ENCODE results near the gene MEI1. TPM values are rescaled to one million over a fixed set of nuclear protein-coding genes. Genes with fewer than 3 reads are reported as not detected.

MEI1 gene
- total and polyA plus RNA-seq, 4 donors = 3.4 to 18.0 (median 6.7) TPM

DNA sequence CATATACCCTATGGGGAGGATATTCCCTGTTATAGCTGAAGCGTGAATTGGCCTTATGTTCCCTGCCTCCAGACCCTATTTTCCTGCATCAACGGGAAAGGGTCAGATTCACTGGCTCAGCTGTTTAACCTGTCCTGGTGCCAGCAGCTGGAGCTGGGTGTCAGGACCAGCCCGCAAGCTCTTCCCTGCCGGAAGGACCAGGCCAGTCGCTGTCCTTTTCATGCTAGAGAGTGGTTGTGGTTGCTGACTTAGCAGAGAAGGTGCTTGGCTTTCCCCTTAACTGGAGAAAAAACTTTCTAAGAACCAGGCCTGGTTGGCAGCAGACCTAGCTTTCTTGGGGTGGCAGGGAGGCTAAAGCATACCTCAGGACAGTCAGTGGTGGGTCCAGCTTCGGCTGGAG, 128.4 kb downstream of the MEI1 start:
- ATAC-seq (ENCODE audit: insufficient read depth, low FRiP score) = no peak
- Histone ChIP-seq H3K36me3 (ENCODE audit: control insufficient read depth in 4 of 4, insufficient read depth in 4 of 4, low read length in 4 of 4) (peaks cover 0 to 3% (median 2%) of the 10 kb centered on the region in 4 donors), H3K27me3 (ENCODE audit: control insufficient read depth in 3 of 3, insufficient read depth in 3 of 3, low read length in 2 of 3) (no peaks in the 10 kb centered on the region), H3K9me3 (ENCODE audit: control insufficient read depth in 4 of 4, insufficient read depth in 3 of 4, low read length in 3 of 4) (no peaks in the 10 kb centered on the region), H3K4me3 (no peak overlapping the region), H3K27ac (ENCODE audit: low read depth in 1 of 2, low read length in 1 of 2) (no peak overlapping the region), H3K9ac (ENCODE audit: insufficient read depth in 1 of 2, low read length in 2 of 2) (no peak overlapping the region), H3K4me1 (ENCODE audit: control insufficient read depth in 5 of 5, insufficient read depth in 5 of 5, low read length in 5 of 5) (peaks cover 3 to 39% (median 16%) of the 10 kb centered on the region in 5 donors)
- no peak for TF ChIP-seq CTCF (IDR thresholded peaks at IDR 0.05; ENCODE audit: control extremely low read depth, extremely low read depth)
- WGBS, 2 donors = 83 to 91% methylated on average over 6 of the region's 6 CpGs
- peak in 2 of 3 donors; percentile 34 to 43 for DNase-seq

GRCh38 chr22:41828516-41828915, 129.2 kb downstream of the MEI1 start:
- no peak overlapping the region for H3K27ac ChIP-seq (ENCODE audit: low read depth in 1 of 2, low read length in 1 of 2)
- no peak for TF ChIP-seq CTCF (IDR thresholded peaks at IDR 0.05; ENCODE audit: control extremely low read depth, extremely low read depth)
- DNase-seq = no peak
- H3K36me3 ChIP-seq (ENCODE audit: control insufficient read depth in 4 of 4, insufficient read depth in 4 of 4, low read length in 4 of 4) = peaks cover 0 to 3% (median 2%) of the 10 kb centered on the region in 4 donors
- ATAC-seq (ENCODE audit: insufficient read depth, low FRiP score) = no peak
- WGBS, 2 donors = 97 to 99% methylated on average over 4 of the region's 4 CpGs
- no peak overlapping the region for H3K9ac ChIP-seq (ENCODE audit: insufficient read depth in 1 of 2, low read length in 2 of 2)
- no peak overlapping the region for H3K4me3 ChIP-seq
- H3K9me3 ChIP-seq (ENCODE audit: control insufficient read depth in 4 of 4, insufficient read depth in 3 of 4, low read length in 3 of 4) = no peaks in the 10 kb centered on the region
- no peaks in the 10 kb centered on the region for H3K27me3 ChIP-seq (ENCODE audit: control insufficient read depth in 3 of 3, insufficient read depth in 3 of 3, low read length in 2 of 3)
- H3K4me1 ChIP-seq (ENCODE audit: control insufficient read depth in 5 of 5, insufficient read depth in 5 of 5, low read length in 5 of 5) = peaks cover 3 to 39% (median 16%) of the 10 kb centered on the region in 5 donors

DNA sequence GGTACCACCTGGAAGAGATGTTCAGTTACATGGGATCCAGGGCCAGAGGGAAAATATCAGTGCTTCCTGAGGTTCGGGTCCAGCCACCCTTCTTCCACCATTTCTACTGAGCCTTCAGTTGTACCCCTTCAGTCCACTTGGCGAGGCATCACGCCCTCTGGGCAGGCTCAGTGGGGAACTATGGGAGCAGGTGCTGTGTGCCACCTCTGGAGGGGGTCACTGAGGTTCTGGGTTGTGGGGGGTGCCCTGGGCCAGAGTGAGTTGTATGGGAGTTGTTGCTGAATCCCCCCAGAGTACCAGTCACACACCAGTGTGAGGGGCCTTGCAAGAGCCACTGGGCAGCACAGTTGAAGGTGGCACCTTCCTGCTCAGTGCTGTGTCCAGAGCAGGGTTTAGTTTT, 130.9 kb downstream of the MEI1 start:
- no peaks in the 10 kb centered on the region for H3K9me3 ChIP-seq (ENCODE audit: control insufficient read depth in 4 of 4, insufficient read depth in 3 of 4, low read length in 3 of 4)
- 96 to 98% methylated on average over 3 of the region's 3 CpGs for WGBS, 2 donors
- no peak for TF ChIP-seq CTCF (IDR thresholded peaks at IDR 0.05; ENCODE audit: control extremely low read depth, extremely low read depth)
- H3K4me3 ChIP-seq = no peak overlapping the region
- H3K36me3 ChIP-seq (ENCODE audit: control insufficient read depth in 4 of 4, insufficient read depth in 4 of 4, low read length in 4 of 4) = peaks cover 0 to 2% (median 0%) of the 10 kb centered on the region in 4 donors
- DNase-seq (no peak), ATAC-seq (ENCODE audit: insufficient read depth, low FRiP score) (no peak)
- no peak overlapping the region for H3K27ac ChIP-seq (ENCODE audit: low read depth in 1 of 2, low read length in 1 of 2)
- H3K9ac ChIP-seq (ENCODE audit: insufficient read depth in 1 of 2, low read length in 2 of 2) = no peak overlapping the region
- H3K4me1 ChIP-seq (ENCODE audit: control insufficient read depth in 5 of 5, insufficient read depth in 5 of 5, low read length in 5 of 5) = peaks cover 3 to 43% (median 14%) of the 10 kb centered on the region in 5 donors
- no peaks in the 10 kb centered on the region for H3K27me3 ChIP-seq (ENCODE audit: control insufficient read depth in 3 of 3, insufficient read depth in 3 of 3, low read length in 2 of 3)

- WGBS, 2 donors = 40 to 58% methylated on average over 6 of the region's 6 CpGs
- no peak overlapping the region for H3K27ac ChIP-seq (ENCODE audit: low read depth in 1 of 2, low read length in 1 of 2)
- DNase-seq = peak; percentile 34 to 58 (median 34)
These were observed 132.1 kb downstream of the MEI1 start for GRCh38 chr22:41831383-41831782.

More at GRCh38 chr22:41831383-41831782, 132.1 kb downstream of the MEI1 start:
- H3K9ac ChIP-seq (ENCODE audit: insufficient read depth in 1 of 2, low read length in 2 of 2) = no peak overlapping the region
- peaks cover 0 to 7% (median 1%) of the 10 kb centered on the region in 4 donors for H3K36me3 ChIP-seq (ENCODE audit: control insufficient read depth in 4 of 4, insufficient read depth in 4 of 4, low read length in 4 of 4)
- no peak for ATAC-seq (ENCODE audit: insufficient read depth, low FRiP score)
- no peak overlapping the region for H3K4me3 ChIP-seq
- H3K27me3 ChIP-seq (ENCODE audit: control insufficient read depth in 3 of 3, insufficient read depth in 3 of 3, low read length in 2 of 3) = no peaks in the 10 kb centered on the region
- peaks cover 0 to 31% (median 8%) of the 10 kb centered on the region in 5 donors for H3K4me1 ChIP-seq (ENCODE audit: control insufficient read depth in 5 of 5, insufficient read depth in 5 of 5, low read length in 5 of 5)
- no peaks in the 10 kb centered on the region for H3K9me3 ChIP-seq (ENCODE audit: control insufficient read depth in 4 of 4, insufficient read depth in 3 of 4, low read length in 3 of 4)
- no peak for TF ChIP-seq CTCF (IDR thresholded peaks at IDR 0.05; ENCODE audit: control extremely low read depth, extremely low read depth)

Data from lung (tissue), 12 donors.